Stomach smooth muscle (tissue), 2 donors: ENCODE data around the gene POLD4.

Experiments used
- H3K27ac ChIP-seq: one replicate; pipeline ENCODE4 v1.7.0; 2013; ENCODE audit warnings: mild to moderate bottlenecking, low read length, inconsistent platforms
- H3K27me3 ChIP-seq, 2 donors: one replicate each; pipeline ENCODE4 v1.7.0; 2013; ENCODE audit warnings: low read length in 2 of 2; ENCODE audit not compliant: insufficient read depth in 2 of 2, control insufficient read depth in 1 of 2
- H3K36me3 ChIP-seq, 2 donors: one replicate each; pipeline ENCODE4 v1.7.0; 2013; ENCODE audit warnings: low read length in 2 of 2; ENCODE audit not compliant: control insufficient read depth in 2 of 2, insufficient read depth in 2 of 2
- H3K4me1 ChIP-seq: one replicate; pipeline ENCODE4 v1.7.0; 2013; ENCODE audit warnings: low read length; ENCODE audit not compliant: control insufficient read depth, insufficient read depth
- H3K4me3 ChIP-seq, 2 donors: one replicate each; pipeline ENCODE4 v1.7.0; 2013; ENCODE audit warnings: low read length in 2 of 2
- H3K9ac ChIP-seq, 2 donors: one replicate each; pipeline ENCODE4 v1.7.0; 2013; ENCODE audit warnings: low read length in 2 of 2, mild to moderate bottlenecking in 1 of 2
- H3K9me3 ChIP-seq, 2 donors: one replicate each; pipeline ENCODE4 v1.7.0; 2013; ENCODE audit warnings: low read length in 2 of 2; ENCODE audit not compliant: control insufficient read depth in 2 of 2
- donor health status: healthy.
- donor health status: Pancreatic carcinoma.

Gene POLD4

DNA sequence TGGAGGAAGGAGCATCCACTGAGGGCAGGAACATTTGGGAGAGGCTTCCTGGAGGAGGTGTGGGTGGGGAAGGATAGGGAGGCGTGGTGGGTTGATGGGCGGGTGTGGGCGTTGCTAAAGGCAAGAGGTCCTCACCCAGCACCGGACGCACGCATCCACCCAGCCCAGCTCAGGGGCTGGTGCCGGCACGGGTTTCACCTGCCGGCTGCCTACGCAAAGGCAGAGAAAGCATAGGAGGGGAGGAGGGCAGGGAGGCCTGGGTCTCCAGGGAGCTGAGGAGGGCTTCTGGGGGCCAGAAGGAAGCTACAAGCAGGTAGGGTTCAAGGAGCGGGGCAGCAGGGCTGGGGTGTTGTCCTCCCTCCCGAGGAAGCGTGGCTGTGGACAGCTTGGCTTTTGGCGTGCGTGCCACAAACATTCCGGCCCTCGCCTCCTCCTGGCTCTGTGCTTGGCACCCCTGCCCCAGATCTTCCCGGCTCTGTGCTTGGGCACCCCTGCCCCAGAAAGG lies 42.2 kb downstream of the POLD4 start:
- peaks cover 3 to 6% of the 10 kb centered on the region in 2 donors for H3K36me3 ChIP-seq
- no peak overlapping the region for H3K4me3 ChIP-seq
- no peaks in the 10 kb centered on the region for H3K9me3 ChIP-seq
- H3K4me1 ChIP-seq = no peaks in the 10 kb centered on the region
- H3K27me3 ChIP-seq = no peaks in the 10 kb centered on the region
- no peak overlapping the region for H3K9ac ChIP-seq
- H3K27ac ChIP-seq = no peak overlapping the region

DNA sequence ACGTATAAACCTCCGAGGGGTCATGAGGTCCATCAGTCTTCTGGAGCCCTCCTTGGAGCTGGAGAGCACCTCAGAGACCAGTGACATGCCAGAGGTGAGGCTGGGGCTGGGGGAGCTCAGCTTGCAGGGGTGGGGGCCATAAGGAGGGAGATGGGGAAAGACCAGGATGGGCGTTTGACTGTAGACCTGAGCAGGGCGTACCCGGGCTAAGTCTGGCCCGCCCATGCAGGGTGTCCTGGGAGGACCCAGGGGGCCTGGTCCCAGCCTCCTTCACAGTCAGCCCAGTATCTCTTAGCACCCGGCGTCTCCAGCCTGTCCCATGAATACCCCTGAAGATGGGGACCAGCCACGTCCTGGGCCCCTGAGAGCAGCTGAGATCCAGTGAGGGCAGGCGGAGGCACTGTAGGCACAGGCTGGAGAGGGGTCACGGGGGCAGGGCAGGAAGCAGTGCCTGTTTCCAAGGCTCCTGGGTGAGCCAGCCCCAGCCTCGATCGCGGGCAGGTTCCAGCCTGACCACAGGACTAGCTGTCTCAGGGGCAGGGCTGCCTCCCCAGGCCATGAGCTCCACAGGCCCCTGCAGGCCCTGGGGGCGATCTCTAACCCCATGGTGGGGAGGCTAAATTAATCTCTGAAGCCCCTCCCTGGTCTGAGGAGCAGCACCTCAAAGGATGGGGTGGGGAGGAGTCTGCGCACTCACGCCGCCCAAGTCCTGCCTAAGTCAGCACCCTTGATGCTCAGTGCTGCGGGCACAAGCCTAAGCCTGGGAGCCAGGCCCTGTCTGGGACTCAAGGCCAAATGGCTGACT lies 42.9 kb downstream of the POLD4 start:
- peaks cover under 1% of the 10 kb centered on the region for H3K4me1 ChIP-seq
- H3K4me3 ChIP-seq = no peak overlapping the region
- H3K36me3 ChIP-seq = peaks cover 3 to 6% of the 10 kb centered on the region in 2 donors
- H3K27ac ChIP-seq = no peak overlapping the region
- H3K9me3 ChIP-seq = no peaks in the 10 kb centered on the region
- H3K27me3 ChIP-seq = no peaks in the 10 kb centered on the region
- H3K9ac ChIP-seq = no peak overlapping the region

DNA sequence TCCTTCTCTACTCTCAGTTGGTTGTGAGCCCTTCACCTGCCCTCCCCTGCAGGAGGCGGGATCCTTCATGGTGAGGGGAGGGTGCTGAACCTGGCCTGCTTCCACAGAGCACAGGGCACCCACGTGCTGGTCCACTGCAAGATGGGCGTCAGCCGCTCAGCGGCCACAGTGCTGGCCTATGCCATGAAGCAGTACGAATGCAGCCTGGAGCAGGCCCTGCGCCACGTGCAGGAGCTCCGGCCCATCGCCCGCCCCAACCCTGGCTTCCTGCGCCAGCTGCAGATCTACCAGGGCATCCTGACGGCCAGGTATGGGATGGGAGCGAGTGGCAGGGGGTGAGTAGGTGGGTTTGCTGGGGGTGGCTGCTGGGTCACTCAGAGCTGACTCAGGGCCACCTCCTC lies 43.7 kb downstream of the POLD4 start:
- Histone ChIP-seq H3K9ac (no peak overlapping the region), H3K9me3 (no peaks in the 10 kb centered on the region), H3K27ac (no peak overlapping the region), H3K4me3 (no peak overlapping the region), H3K36me3 (peaks cover 3 to 6% of the 10 kb centered on the region in 2 donors), H3K27me3 (no peaks in the 10 kb centered on the region), H3K4me1 (peaks cover 4% of the 10 kb centered on the region)

- H3K27ac ChIP-seq = no peak overlapping the region
- H3K9me3 ChIP-seq = no peaks in the 10 kb centered on the region
- H3K27me3 ChIP-seq = no peaks in the 10 kb centered on the region
- peaks cover 9% of the 10 kb centered on the region for H3K4me1 ChIP-seq
- no peak overlapping the region for H3K4me3 ChIP-seq
- H3K36me3 ChIP-seq = peaks cover 3 to 6% of the 10 kb centered on the region in 2 donors
- H3K9ac ChIP-seq = no peak overlapping the region
These were observed 44.2 kb downstream of the POLD4 start for GRCh38 chr11:67309166-67309565.

- no peak overlapping the region for H3K27ac ChIP-seq
- H3K36me3 ChIP-seq = peaks cover 3 to 6% of the 10 kb centered on the region in 2 donors
- no peak overlapping the region for H3K4me3 ChIP-seq
- peaks cover 17% of the 10 kb centered on the region for H3K4me1 ChIP-seq
- H3K9me3 ChIP-seq = no peaks in the 10 kb centered on the region
- H3K27me3 ChIP-seq = no peaks in the 10 kb centered on the region
- no peak overlapping the region for H3K9ac ChIP-seq
These were observed 45.1 kb downstream of the POLD4 start for GRCh38 chr11:67308031-67308866.

- H3K36me3 ChIP-seq = peaks cover 3 to 6% of the 10 kb centered on the region in 2 donors
- H3K27ac ChIP-seq = no peak overlapping the region
- H3K4me3 ChIP-seq = no peak overlapping the region
- H3K9me3 ChIP-seq = no peaks in the 10 kb centered on the region
- H3K9ac ChIP-seq = no peak overlapping the region
- H3K4me1 ChIP-seq = peaks cover 24% of the 10 kb centered on the region
- H3K27me3 ChIP-seq = no peaks in the 10 kb centered on the region
These were observed 45.8 kb downstream of the POLD4 start for GRCh38 chr11:67307545-67308001.

DNA sequence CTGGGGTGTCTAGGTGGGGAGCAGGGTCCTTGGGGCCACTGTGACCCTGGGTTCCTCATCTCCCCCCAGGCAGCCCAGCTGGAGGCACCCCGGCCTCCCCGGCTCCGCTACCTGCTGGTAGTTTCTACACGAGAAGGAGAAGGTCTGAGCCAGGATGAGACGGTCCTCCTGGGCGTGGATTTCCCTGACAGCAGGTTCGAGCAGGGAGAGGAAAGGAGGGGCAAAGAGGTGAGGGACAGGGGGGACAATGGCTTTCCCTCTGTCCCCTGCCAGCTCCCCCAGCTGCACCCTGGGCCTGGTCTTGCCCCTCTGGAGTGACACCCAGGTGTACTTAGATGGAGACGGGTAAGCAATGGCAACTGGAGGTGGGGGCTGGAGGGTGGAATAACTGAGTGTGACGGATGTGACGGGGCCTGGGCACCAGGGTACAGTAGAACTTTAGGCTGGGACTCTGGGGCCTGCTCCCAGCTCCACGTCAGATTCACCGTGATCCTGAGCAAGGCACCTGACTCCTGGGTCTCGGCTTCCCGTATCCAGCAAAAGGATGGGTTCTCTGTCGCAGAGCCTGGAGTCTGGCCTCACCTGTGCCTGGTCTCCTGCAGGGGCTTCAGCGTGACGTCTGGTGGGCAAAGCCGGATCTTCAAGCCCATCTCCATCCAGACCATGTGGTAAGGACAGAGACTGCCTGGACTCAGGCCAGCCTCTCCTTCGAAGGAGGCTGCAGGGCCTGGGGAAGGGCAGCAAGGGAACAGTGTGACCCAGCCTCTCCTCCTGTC lies 46.4 kb downstream of the POLD4 start:
- Histone ChIP-seq H3K9ac (no peak overlapping the region), H3K27me3 (no peaks in the 10 kb centered on the region), H3K36me3 (peaks cover 3 to 6% of the 10 kb centered on the region in 2 donors), H3K9me3 (no peaks in the 10 kb centered on the region), H3K4me1 (peaks cover 28% of the 10 kb centered on the region), H3K27ac (no peak overlapping the region), H3K4me3 (no peak overlapping the region)

- peak overlapping the region; percentile 5 to 68 for H3K9ac ChIP-seq
- H3K9me3 ChIP-seq = no peaks in the 10 kb centered on the region
- H3K27ac ChIP-seq = no peak overlapping the region
- H3K4me1 ChIP-seq = peaks cover 30% of the 10 kb centered on the region
- H3K4me3 ChIP-seq = peak overlapping the region; percentile 82 to 89
- no peaks in the 10 kb centered on the region for H3K27me3 ChIP-seq
- H3K36me3 ChIP-seq = peaks cover 9 to 23% of the 10 kb centered on the region in 2 donors
These were observed 48.7 kb downstream of the POLD4 start for GRCh38 chr11:67304511-67305113.

- H3K9ac ChIP-seq = peak overlapping the region; percentile 68 to 73
- H3K4me1 ChIP-seq = peaks cover 30% of the 10 kb centered on the region
- H3K9me3 ChIP-seq = no peaks in the 10 kb centered on the region
- peaks cover 15 to 22% of the 10 kb centered on the region in 2 donors for H3K36me3 ChIP-seq
- no peaks in the 10 kb centered on the region for H3K27me3 ChIP-seq
- H3K4me3 ChIP-seq = peak overlapping the region; percentile 82 to 89
- H3K27ac ChIP-seq = no peak overlapping the region
These were observed 49.4 kb downstream of the POLD4 start for GRCh38 chr11:67303835-67304411.
